CD1c-positive myeloid dendritic cell (primary cell): Measurements from ENCODE around the gene CDHR1.

ENCODE experiments used
- DNase-seq: peaks from one replicate; pipeline ENCODE4 v3.0.0-alpha.2; 2016; ENCODE audit errors: extremely low spot score

CDHR1 gene

DNA sequence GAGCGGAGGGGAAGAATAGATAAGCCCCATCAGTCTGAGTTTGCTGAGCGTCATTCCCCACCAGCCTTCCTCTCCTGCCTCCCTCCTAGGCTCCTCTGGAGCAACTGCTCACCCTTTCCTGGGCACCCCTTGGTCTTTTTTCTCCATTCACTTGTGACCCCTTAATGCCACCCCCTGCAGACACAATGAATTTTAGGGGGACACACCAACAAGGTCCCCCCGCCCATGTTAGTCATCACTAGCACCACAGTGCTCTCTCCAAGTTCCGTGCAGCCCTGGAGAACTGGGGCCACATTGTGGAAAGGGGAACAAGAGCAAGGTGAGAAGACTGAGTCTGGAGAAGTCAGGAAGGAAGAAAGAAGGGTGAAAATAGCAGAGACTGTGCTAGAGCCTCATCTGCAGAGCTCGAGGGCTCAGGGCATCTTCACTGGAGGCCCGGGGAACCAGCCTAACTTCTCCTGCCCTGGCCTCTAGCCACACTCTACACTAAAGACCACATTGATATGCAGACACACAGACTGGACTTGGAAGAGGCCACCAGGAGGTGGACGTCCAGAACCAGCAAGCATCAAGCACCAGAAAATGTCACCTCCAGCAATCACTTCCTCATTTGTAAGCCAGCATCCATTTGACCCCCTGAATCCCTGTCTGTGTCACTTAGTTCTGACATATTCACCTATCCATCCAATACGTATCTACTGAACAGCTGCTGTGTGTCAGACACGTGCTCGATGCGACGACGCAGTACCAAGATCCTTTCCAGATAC, 68.0 kb downstream of the CDHR1 start:
- no peak for DNase-seq

DNA sequence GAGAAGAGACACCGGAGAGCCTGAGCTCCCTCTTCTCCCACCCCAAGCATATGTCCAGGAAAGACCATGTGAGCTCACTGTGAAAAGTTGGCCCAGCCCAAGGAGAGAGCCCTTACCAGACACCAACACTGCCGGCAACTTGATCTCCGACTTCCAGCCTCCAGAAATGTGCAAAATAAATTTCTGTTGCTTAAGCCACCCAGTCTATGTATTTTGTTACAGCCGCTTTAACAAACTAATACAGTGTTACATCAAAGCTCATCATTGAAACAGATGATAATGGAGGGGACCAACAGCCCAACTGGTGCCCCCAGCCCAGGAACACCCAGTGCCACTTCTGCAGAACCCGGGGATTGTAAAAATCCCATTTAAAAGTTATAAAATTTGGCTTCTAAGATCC, 69.4 kb downstream of the CDHR1 start:
- no peak for DNase-seq

DNA sequence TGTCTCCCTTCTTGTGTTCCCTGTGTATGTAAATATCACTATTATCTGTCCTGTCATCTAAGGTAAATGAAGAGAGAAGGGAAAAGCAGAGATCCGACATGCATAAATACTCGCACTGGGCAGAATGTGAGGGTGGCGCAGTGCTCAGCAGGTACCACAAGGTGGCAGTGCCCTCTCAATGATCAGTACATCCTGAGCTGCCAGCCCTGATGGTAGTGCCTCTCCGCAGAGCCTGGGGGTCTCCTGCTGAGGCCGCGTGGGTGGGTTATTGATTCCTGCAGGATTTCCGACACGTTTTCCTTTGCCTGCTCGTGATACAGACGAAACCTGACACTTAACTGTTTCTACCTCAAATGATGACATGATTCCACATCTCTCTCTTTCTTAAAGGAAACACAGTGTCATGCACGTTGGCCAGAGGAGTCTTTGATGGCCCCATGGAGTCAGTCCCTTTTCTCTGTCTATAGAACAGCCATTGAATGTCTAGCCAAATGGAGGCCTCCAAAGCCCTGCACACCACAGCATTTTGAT, 70.3 kb downstream of the CDHR1 start:
- DNase-seq, result peak; percentile 57

DNA sequence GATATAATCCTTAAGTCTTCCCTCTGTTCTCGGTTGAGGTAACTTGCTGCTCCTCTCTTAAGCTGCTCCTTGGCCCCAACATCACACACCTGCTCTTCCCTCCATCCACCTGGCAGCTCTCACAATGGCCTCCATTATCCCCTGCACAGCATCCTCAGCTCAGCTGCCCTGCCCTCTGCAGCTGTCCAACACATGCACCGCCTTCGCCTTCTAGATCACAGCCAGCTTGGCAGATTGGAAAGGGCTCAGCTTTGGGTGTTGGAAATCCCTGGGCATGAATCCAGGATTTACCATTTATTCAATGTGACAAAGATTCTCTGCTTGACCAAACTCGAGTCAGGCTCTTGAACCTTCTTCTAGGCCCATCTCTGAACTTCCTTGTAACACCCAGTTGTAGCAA, 71.1 kb downstream of the CDHR1 start:
- no peak for DNase-seq

DNA sequence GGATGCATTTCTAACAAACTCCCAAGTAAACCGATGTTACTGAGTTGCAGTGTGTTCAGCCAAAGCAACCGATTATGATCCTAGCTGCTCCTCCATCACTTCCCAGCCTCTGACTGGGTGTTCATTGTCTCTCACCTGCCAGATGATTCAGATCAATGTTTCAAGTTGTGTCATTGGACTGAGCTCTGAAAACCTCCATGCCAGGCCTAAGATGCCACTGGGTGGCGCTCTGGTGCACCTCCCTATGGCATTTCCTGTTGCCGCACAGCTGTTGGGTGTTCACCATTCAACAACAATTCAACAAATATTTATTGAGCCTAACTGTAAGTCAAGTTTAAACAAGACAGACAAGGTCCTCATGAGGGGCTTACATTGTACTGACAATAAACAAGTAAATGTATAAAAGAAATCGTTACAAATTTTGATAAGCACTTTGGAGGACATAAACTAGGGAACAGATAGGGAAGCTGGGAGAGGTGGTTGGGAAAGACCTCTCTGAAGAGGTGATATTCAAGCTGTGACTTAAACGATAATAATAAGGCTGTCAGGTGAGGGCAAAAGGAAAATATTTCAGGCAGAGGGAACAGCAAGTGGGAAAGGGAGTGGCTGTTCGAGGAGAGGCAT, 73.3 kb downstream of the CDHR1 start:
- peak; percentile 63 for DNase-seq

DNA sequence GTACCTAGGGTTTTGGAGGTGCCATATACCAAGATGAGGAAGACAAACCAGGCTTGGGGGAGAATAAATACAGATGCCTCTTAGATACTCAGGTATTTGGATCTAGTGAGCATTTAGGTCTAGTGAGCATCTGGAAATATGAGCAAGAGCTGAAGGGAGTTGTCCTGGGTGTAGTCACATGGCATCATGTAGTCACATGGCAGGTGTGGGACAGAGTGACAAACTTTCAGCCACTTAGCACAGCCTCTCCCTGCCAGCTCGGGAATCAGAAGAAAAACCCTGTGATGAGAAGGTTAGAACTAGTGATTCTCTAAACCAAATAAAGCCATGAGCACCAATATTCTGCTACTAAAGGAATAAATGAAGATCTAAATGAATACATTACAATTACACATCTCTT, 74.8 kb downstream of the CDHR1 start:
- DNase-seq, result no peak
